ENCODE data around the gene ST8SIA5. TPM values are rescaled to one million over a fixed set of nuclear protein-coding genes. Genes with fewer than 3 reads are reported as not detected.

The ST8SIA5 gene
- total and polyA plus RNA-seq, 9 of the 15 experiments (the other 6 are each of a cell fraction or from before 2014, with no cell fraction given), result 0.03 to 0.33 (median 0.06) TPM; not detected in 5

DNA sequence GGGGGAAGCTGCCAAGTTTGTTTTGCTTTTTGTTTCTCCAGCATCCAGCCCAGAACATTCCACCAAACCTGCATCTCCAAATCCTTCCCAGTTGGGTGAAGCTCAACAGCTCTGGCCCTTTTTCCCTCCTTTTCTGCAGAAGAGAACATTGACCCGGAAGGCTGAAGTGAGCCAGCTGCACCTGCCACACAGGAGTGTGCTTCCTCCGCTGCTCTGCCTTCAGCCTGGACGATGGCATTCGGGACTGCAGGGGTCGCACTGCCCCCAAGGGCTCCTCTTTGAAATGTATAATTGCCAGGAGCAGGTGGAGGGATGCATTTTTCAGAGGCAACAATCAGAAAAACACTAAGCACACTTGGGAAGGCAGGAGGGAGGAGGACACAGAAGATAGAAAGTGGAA lies 41.8 kb downstream of the ST8SIA5 start:
- H3K9ac ChIP-seq (ENCODE audit: insufficient read depth in 1 of 2, low read depth in 2 of 2, low read length in 2 of 2), result no peak overlapping the region
- H3K27ac ChIP-seq (ENCODE audit: extremely low read depth, low read depth, low read length), result no peak overlapping the region
- ChIA-PET POLR2A (no interaction called here), CTCF (ENCODE audit: low intra/inter-chr PET ratio) (no interaction called here)
- no TSS peak for BruUV-seq (replicated peaks)
- H3K4me2 ChIP-seq (ENCODE audit: insufficient read depth, low read length), result no peak overlapping the region
- no peaks in the 10 kb centered on the region for H3K9me3 ChIP-seq (replicated peaks; ENCODE audit: control insufficient read depth, insufficient read depth, low read depth, low read length)
- H3K4me3 ChIP-seq, result no peak overlapping the region
- H3K79me2 ChIP-seq (ENCODE audit: control insufficient read depth, insufficient read depth, low read length), result no peaks in the 10 kb centered on the region
- H3K27me3 ChIP-seq (ENCODE audit: control insufficient read depth in 2 of 2, insufficient read depth in 2 of 2, low read length in 2 of 2), result peaks cover 0 to 21% of the 10 kb centered on the region in 2 experiments; a peak in 2 of 5 replicates
- H3K9me1 ChIP-seq (ENCODE audit: control insufficient read depth, insufficient read depth, low read length), result no peaks in the 10 kb centered on the region
- H3K4me1 ChIP-seq (replicated peaks in 1 of 2; ENCODE audit: control insufficient read depth in 2 of 2, insufficient read depth in 2 of 2, low read length in 2 of 2), result peaks cover 0 to 11% of the 10 kb centered on the region in 2 experiments; a peak in 3 of 5 replicates
- intact Hi-C loops (cut with micrococcal nuclease), result no loop called here
- ATAC-seq, result no peak
- H4K20me1 ChIP-seq (replicated peaks; ENCODE audit: control insufficient read depth, insufficient read depth, low read length), result no peaks in the 10 kb centered on the region; the same call in 1 of the 2 replicates
- H3K36me3 ChIP-seq (ENCODE audit: control insufficient read depth, insufficient read depth, low read length), result no peaks in the 10 kb centered on the region
- WGBS (ENCODE audit: insufficient coverage, low coverage, missing lambda C conversion rate), result 0% methylated on average over 5 of the region's 5 CpGs
- in situ Hi-C loops (cut with MboI), result no loop called here
- no peak for FAIRE-seq
- H2AFZ ChIP-seq (ENCODE audit: low read depth, low read length), result no peak overlapping the region
- DNase-seq (ENCODE audit: extremely low read depth in 1 of 4, low spot score in 3 of 4), result no peak
- no peak for TF ChIP-seq JUN (IDR thresholded peaks at IDR 0.05; ENCODE audit: borderline replicate concordance, low read depth, low read length)
- no peak for TF ChIP-seq JUN (CRISPR knock-in tag; IDR thresholded peaks at IDR 0.05; ENCODE audit: borderline replicate concordance)
- TF ChIP-seq, protein P1, sequence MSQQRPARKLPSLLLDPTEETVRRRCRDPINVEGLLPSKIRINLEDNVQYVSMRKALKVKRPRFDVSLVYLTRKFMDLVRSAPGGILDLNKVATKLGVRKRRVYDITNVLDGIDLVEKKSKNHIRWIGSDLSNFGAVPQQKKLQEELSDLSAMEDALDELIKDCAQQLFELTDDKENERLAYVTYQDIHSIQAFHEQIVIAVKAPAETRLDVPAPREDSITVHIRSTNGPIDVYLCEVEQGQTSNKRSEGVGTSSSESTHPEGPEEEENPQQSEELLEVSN (IDR thresholded peaks at IDR 0.05; ENCODE audit: borderline replicate concordance in 1 of 2, extremely low read depth in 1 of 2, insufficient read depth in 1 of 2, insufficient read length in 1 of 2, low read depth in 1 of 2, low read length in 1 of 2, poor library complexity in 1 of 2, severe bottlenecking in 1 of 2), result no peak
- TF ChIP-seq ZSCAN29 (IDR thresholded peaks at IDR 0.05), result no peak
- no peak for TF ChIP-seq POLR3A (IDR thresholded peaks at IDR 0.05; ENCODE audit: borderline replicate concordance, extremely low read depth, insufficient read depth, insufficient read length)
- TF ChIP-seq TOE1 (IDR thresholded peaks at IDR 0.05; ENCODE audit: borderline replicate concordance), result no peak
- TF ChIP-seq TOE1 (CRISPR knock-in tag; IDR thresholded peaks at IDR 0.05; ENCODE audit: borderline replicate concordance, low read depth), result no peak
- no peak for TF ChIP-seq FOXP4 (CRISPR knock-in tag; IDR thresholded peaks at IDR 0.05; ENCODE audit: borderline replicate concordance)
- no peak for TF ChIP-seq MYNN (IDR thresholded peaks at IDR 0.05)
- no peak for TF ChIP-seq MYNN (CRISPR knock-in tag; IDR thresholded peaks at IDR 0.05)
- no peak for TF ChIP-seq CTBP1 (IDR thresholded peaks at IDR 0.05; ENCODE audit: borderline replicate concordance)
- TF ChIP-seq ZNF316 (IDR thresholded peaks at IDR 0.05), result no peak
- no peak for TF ChIP-seq CREB3L1 (IDR thresholded peaks at IDR 0.05; ENCODE audit: borderline replicate concordance, low read depth)
- TF ChIP-seq GABPB1 (CRISPR knock-in tag; IDR thresholded peaks at IDR 0.05), result no peak
- no peak for TF ChIP-seq FIP1L1 (IDR thresholded peaks at IDR 0.05; ENCODE audit: low read depth, low read length, poor library complexity, severe bottlenecking)
- TF ChIP-seq NFE2 (IDR thresholded peaks at IDR 0.05; ENCODE audit: low read depth), result no peak
- TF ChIP-seq ATF7 (IDR thresholded peaks at IDR 0.05), result no peak
- TF ChIP-seq IFI16 (CRISPR knock-in tag; IDR thresholded peaks at IDR 0.05), result no peak
- no peak for TF ChIP-seq HDAC6 (IDR thresholded peaks at IDR 0.05; ENCODE audit: low read depth, low read length)
- no peak for TF ChIP-seq ELF1 (tag; IDR thresholded peaks at IDR 0.05)
- TF ChIP-seq RCOR1 (IDR thresholded peaks at IDR 0.05; ENCODE audit: borderline replicate concordance in 1 of 2, low read depth in 2 of 2, low read length in 2 of 2), result no peak
